GM19023 (cell line): ENCODE data around the gene KRIT1.
"Not testable (repeated sequence)": the region's sequence is repeated elsewhere in the genome, so short reads cannot be mapped to it uniquely, and the experiment has no call there.

Experiments
- ATAC-seq: cut with Tn5 transposase; IDR thresholded peaks from one replicate; pipeline ENCODE4 v1.9.1; 2021; ENCODE audit warnings: mild to moderate bottlenecking, moderate library complexity; ENCODE audit not compliant: unreplicated experiment

The KRIT1 gene

DNA sequence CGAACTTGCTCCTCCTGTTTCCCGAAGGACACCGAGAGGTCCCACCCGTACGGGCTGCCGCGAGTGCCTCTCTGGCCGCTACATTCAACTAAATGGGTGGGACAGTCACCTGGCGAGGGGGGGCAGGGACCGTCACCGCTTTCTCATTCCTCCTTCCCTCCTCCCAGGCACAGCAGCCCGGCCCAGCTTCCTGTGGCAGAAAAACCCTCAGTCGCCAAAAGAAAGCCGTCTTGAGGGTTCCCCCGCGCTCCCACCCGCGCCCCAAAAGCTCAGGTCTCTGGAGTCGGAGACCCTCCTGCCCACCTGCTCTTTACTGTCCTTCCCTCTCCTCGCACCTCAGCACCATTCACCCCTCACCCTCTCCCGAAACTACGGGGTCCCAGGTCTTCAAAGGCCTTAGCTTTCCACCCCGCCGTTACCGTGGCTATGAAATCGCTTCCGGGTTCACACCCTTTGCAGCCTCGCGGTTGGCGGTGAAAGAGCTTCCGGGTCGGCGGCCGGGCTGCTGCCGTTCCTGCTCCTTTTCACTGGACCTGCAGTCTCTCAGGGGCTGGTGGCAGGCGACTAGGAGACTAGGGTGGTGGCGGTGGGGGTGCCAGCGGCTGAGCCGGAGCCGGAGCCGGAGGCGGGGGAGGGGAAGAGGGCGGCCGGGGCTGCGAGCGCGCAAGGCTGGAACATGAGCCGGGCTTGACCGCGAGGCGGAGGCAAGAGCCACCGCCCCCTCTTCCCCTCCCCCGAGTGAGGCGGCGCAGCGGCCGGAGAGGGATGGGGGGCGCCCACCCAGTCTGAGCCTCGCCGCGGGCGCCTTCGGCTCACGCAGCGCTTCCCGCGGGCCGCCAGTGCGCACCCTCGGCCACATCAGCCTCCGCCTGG lies at the start of gene KRIT1, which contains the start of gene ANKIB1:
KRIT1 (minus strand) TSS at position 428 of the 873 bp plus-strand sequence. CDS start 3,779 bp downstream, outside the sequence.
ANKIB1 (plus strand) TSS at position 488 of the 873 bp plus-strand sequence. CDS start 49,005 bp downstream, outside the sequence.
- ATAC-seq: peak; percentile 82

DNA sequence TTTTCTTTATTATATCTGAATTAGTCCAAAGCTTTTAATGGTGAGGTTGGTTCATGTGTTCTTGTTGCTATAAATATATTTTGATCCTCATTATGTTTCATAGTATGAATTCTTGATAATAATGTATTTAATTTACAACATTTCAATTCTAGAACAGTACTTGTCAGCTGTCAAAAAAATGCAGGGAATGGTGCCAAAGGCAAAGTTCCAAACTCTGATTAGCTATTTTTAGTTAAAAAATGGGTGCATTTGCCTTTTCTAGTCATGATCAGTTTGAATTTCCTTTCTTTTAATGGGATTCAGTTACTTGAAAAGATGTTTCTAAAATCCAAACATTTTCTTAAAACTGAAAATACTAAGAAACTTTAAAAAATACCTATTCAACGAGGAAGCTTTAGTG lies 49.7 kb upstream of the KRIT1 start:
- no peak for ATAC-seq

DNA sequence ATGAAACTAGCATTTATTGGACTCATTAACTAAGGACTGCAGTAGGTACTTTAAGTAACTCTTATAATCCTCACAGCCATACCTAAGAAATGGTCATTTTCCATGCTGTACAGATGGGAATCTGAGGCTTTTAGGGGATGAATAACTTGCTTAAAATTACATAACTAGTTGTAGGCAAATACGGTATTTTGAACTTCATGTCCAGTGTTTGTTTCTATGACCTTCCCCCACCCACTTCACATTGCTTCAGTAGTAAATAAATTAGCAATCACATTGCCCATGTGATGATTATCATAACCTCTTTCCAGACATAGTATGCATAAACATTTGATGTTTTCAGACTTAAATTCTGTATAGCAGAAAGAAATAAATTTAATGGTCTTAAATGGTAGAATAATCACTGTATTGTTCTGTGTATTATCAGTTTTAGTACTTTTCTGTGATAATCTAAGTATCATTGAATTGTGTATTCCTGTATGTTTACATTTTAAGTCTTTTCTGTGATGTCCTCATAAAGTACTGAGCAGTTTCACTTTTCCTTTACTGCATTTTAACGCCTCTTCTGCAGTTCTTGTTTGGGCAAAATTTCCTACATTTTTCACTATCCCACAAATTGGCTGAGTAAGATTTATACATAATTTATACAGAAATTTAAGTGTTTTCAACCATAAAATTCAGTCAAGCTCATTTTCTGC lies 48.3 kb upstream of the KRIT1 start:
- ATAC-seq: no peak

DNA sequence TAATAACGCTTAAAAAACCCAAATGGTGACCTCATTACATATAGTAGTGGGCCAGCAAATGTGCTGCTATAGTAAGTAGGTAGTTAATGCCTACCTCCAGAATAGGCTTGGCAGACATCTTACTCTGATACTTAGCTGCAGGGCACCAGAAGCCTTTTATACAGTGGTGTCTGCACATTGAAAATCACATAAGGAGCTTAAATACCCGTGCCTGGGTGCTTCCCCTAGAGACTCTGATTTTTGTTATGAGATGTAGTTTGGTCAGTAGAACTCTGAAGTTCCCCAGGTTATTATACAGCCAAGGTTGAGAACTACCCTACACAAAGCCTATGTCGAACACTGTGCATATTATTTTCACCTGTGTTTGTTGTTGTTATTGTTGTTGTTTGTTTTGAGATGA lies 47.3 kb upstream of the KRIT1 start:
- ATAC-seq: peak; percentile 57

DNA sequence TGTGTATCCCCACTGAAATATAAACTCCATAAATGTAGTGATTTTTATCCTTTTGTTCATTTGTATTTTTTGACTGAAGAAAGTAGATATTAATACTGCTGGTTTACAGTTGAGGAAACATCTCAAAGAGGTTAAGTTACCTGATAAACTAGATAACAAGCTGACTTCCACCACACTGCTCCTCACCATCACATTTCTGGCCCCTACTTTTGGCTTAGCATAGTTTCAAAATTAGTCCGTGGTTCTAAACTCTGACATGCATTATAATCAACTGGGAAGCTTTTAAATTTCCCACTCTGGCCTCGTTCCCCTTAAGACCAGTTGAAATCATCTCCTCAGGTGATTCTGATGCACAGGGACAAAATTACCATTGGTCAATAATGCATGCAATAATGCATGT lies 43.6 kb upstream of the KRIT1 start:
- ATAC-seq: no peak

DNA sequence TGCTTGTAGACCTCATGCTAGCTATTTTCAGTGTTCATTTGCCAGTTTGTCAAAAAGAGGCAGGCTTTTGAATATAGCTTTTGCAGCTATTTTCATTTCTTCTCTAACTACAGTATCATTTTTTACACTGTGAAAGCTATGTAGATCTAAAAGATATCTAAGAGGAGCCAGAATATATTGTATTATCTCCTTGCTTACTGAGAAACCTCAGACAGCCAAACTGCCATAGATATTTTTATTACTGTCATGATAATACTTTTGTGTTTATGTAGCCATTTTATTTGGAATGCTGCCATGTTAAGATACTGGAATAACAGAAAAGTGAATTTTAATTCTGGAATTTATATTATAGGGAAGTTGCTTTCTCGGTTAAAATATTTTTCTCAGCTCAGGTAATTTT lies 37.2 kb upstream of the KRIT1 start:
- no peak for ATAC-seq

DNA sequence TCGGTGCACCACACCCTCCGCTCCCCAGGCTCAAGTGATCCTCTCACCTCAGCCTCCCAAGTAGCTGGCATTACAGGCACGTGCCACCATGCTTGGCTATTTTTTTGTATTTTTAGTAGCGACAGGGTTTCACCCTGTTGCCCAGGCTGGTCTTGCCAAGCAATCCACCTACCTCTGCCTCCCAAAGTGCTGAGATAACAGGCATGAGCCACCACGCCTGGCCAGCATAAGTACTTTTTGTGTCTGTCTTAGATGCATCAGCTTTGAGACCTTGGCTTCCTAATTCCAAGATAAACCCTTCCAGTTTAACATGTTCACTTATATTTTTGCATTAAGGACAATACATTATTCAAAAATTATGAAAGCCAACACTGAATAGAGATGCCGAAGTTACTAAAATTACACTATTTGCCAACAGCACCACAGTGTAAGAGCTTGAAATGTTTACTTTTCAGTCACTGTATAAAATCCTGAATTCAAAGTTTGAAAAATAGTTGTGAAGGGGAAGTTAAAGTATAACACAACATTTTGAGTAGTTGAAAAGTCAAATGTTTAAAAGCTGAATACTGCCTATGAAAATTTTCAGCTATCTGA lies 36.6 kb upstream of the KRIT1 start:
- ATAC-seq: no peak

DNA sequence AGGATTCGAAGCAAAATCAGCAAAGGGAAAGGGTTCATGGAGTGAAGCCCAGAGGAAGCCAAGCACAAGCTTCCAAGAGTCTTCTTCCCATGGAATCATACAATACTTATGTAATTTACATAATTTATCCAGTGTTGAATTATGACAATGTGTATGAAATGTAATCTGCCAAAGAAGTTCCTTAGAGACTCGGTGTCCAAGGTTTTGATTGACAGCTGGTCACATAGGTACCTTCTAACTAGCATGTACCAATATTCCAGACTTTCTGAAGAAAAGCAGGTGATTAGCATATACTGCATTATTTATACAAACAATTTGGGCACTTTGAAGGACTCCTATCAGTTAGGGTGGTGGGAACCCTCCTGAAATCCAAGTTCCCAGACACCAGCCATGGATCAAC lies 35.3 kb upstream of the KRIT1 start:
- no peak for ATAC-seq

DNA sequence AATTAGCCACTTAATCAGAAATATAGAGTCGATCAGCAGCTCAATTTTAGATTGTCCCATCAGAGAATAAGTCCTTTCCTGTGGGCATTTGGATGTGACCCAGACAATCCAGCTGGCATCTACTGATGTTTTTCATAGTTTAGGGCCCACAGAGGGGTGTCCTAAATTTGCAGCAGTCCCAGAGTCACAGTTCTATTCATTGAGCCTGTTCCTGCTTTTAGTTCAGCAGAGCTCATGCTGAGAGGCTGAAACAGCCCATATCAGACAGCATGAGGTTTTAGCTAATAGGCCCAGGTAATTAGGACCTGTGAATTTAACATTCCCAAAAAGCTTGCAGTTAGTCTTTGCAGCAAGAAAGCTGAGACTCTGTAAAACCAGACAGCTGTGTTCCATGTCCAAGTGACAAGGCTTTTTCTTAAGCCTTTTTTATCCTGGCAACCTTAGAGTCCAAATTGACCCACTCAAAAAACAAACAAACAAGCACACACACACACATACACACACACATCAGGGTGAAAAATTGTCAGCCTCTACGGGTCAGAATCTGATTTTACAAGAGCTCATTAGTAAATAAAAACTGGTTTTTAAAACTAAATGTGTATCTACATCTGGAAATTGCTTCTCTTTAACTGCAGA lies 33.8 kb upstream of the KRIT1 start:
- no peak for ATAC-seq

DNA sequence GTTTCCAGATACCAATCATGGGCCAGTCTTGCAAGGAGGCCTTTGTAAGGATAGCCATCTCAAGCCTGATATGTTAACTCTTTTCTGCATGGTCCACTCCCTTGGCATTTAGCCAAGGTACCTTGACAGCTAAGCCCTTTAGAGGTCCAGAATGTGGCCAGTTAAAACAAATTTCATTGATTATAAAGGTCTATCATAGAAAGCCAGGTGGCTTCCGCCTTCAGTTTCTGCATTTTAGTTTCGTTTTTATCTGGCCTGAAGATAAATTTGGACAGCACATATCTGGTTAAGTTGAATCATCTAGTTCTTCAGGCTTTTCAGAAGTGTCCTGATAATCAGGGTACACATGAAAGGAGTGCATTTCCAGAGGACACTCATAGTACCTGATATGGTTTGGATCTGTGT lies 30.7 kb upstream of the KRIT1 start:
- ATAC-seq: peak; percentile 91

DNA sequence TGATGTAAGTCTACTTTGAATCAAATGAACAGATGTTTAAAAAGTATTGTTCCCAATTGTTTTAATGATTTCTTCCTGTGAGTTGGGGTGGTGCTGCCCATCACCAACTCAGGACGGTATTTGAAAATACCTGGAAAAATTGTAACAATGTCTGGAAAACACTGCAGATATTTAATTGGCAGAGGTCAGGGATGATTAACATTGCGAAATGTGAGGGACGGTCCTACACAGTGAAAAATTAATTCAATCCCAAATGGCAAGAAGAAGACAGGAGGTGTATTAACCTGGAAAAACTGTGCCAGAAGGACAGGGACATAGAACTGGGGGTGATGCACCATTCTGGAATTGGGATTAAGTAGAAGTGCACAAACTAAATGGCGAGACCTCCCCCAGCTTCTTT lies 29.6 kb upstream of the KRIT1 start:
- no peak for ATAC-seq

DNA sequence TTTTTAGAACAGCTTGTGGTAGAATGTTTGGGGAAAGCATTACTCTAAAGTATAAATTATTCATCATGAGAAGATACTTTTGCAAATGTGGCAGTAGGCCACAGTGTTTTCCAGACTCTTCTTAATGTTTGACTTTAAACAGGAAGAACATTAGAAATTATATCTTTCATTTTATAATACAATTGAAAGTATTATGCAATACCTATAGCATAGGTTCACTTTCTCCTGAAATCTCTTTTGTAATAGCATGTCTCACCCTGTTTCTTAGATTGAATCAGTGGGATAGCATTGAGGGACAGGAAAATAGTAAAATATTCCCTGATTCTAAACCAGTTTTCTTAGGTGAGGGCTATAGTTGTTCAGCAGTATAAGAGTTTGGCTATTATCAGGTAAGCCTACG lies 23.2 kb upstream of the KRIT1 start:
- ATAC-seq: no peak

DNA sequence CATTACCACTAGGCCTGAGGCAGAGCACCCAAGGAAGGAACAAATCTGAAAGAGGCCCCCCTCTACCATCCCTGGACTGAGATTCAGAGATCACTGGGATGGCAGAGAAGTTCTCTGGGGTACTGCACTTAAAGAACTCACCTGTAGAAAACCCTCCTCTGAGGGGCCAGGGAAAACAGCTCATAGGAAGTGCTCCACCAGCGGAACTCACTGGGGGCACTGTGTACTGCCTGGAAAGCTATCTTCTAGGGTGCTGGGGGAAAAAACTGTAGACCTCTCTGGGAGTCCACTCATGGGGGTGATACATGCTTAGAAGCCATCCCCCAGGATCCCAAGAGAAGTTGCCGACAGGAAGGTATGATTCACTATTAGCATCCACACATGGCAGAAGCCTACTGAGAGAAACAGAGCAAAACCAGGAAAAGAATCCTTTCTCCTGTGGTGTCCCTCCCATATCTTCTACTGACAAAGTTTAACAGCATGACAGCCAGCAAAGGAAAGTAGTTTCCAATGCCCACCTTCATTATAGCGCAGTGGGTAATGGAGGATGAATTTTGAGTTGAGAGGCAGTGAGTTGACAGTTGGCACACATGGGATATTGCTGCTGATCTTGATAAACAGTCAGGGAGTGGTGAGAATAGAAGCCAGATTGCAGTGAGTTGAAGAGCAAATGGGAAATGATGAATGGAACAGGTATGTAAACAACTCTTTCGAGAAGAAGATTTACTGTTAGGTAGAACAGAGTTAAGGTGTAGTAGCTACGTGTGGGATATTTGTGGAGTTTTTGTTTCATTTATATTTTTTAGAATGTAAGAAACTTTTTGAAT lies 20.9 kb upstream of the KRIT1 start:
- ATAC-seq: no peak

DNA sequence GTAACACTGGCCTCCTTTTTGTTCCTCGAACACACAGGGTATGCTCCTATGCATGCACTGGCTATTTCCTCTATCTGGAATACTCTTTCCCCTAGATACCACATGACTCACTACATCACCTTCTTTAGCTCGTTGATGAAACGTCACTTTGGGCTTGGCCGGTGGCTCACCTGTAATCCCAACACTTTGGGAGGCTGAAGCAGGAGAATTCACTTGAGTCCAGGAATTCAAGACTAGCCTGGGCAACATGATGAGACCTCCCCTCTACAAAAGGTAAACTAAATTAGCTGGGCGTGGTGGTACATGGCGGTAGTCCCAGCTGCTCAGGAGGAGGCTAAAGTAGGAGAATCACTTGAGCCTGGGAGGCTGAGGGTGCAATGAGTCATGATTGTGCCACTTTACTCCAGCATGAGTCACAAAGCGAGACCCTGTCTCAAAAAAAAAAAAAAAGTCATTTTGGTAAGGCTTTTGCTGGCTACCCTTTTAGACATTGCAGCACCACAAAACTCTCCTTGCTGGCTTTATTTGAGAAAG lies 14.6 kb upstream of the KRIT1 start:
- ATAC-seq: no peak

DNA sequence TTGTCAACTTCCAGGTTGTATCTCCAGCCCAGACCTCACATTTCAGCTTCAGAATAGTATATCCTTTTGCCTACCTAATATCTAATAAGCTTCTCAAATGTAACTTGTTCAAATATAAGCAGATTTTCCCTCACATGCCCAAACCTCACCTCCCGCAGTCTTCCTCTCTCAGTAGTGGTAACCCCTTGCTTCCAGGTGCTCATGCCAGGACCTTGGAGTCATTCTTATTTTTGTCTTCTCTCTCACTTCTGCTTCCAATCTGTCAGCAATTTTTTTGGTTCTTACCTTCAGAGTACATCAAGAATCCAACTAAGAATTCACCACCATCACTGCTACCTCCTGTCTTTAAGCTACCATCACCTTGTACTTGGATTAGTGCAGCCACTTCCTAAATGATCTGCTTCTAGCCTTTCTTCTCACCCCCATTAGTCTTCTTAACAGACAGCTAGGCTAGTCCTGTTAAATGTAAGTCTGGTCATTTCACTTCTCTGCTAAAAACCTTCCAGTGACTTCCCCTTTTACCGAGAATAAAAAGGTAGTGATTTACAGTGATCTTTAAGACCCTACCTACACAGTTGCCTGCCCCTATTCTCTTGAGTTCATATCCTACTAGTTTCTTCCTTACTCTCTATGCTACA lies 14.0 kb upstream of the KRIT1 start:
- ATAC-seq: no peak

DNA sequence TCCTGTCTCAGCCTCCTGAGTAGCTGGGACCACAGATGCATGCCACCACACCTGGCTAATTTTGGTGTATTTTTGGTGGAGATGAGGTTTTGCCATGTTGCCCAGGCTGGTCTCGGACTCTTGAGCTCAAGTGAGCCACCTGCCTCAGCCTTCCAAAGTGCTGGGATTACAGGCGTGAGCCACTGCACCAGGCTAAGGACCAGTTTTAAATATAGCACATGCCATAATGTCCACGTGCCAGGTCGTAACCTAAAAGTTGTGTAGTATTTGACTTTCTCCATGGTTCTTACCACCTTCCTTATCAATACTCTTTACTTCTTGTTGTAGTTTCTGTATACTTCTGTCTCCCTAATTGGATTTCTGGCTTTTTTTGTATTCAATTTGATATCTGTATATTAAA lies 13.3 kb upstream of the KRIT1 start:
- ATAC-seq: no peak

DNA sequence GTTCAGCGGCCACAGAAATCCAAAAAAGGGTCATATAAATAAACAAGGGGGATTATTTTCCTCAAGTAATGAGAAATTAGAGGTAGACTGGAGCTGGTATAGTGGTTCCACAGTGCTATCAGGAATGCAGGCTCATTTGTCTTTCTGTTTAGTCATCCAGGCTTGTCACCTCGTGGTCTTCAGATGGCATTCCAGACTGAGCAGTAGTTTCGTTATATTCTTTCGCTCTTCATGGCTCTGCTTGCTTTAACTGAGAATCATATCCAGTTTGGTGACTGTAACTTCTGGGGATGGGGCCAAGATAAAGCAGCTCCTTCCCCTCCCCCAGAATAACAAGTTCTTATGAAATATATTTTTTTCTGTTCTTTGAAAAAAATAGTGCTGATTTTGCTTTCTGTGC lies 9.6 kb upstream of the KRIT1 start:
- no peak for ATAC-seq

DNA sequence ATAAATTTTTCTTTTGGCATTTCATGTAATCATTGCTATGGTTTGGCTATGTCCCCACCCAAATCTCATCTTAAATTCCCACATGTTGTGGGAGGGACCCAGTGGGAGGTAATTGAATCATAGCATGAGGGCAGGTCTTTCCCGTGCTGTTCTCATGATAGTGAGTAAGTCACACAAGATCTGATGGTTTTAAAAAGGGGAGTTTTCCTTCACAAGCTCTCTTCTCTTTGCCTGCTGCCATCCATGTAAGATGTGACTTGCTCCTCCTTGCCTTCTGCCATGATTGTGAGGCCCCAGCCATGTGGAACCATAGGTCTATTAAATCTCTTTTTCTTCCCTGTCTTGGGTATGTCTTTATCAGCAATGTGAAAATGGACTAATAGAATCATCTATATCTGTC lies 9.1 kb upstream of the KRIT1 start:
- not testable (repeated sequence) for ATAC-seq

DNA sequence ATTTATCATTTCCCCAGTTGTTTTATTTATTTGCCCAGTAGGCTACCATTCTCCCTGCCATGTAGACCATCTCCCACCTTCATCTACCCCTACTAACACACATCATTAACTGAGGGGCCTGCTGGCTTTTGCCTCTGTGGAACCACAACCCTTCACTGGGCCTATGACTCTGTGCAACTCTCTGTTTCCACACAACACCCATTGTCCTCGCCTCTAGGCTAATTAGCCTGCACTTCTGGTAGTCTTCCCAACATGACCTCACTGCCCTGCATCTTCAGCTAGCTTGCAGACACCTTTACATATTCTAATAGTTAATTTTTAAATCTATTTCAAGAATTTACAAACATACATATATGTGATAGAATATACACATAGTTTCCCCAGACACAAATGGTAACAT lies 7.5 kb upstream of the KRIT1 start:
- ATAC-seq: no peak

DNA sequence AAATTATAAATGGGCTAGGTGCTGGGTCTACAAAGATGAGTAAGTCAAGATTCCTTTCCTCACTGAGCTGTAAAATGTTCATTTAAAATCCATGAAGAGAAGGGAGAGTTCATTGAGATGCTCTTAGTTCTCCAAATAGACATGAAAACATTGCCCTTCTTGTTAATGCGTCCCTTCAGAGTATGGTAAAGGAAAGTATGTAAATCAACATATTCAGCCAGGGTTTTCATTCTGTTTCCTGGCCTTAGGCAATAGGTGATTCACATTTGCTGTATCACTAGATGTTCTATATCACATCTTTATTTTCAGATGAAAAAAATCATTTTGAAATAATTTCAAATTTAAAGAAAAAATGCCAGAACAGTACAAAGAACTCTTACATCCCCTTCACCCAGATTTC lies 5.5 kb upstream of the KRIT1 start:
- no peak for ATAC-seq
